ENCODE measurements around the gene TLE1.
A peak's percentile ranks its signal among the peaks of the same experiment; 100 is the strongest.
"Not testable (repeated sequence)": the region's sequence is repeated elsewhere in the genome, so short reads cannot be mapped to it uniquely, and the experiment has no call there.

TLE1 gene

DNA sequence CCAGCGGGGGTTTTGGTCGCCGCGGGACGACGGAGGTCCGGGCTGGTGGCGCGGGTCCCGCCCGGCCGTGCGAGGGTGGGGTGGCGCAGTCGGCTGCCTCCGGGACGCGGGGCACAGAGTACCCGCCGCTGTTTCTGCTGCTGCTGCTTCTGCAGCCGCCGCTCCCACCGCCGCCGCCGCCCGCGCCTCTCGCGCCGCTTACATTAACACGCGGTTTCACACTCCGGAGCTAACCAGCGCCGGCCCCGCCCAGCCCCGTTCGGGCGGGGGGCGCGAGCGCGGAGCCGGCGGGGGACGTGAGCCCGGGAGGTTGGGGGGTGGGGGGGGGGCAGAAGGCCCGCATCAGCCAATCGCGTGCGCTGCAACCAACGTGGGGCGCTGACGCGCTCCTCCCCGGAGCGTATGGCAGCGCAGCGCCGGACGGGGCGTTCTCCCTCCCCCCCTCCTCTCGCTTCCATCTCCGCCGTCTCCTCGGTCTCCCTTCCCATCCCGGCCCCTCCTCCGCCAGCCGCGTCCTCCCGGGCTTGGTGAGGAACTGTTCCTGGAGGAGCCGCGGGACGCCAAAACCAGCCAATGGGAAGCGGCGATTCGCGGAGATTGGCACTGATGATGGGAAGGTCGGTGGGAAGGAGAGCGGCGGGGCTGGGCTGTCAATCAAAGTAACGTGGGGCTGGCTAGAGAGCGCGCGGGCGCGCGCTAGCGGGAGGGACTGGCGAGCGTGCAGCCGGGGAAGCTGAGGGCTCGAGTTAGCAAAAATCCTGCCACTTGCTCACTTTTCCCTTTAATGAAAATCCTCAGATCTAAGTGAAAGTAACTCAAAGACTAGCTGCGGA, at the start of gene TLE1:
TLE1 (minus strand) TSS at position 205 of the 833 bp plus-strand sequence. CDS start 1,307 bp downstream, outside the sequence.
- DNase-seq (ENCODE audit: low read depth in 3 of 3) = peak; percentile 44 to 62 (median 59)

GRCh38 chr9:81737871-81738507, 48.6 kb upstream of the TLE1 start:
- no peak for DNase-seq (ENCODE audit: low read depth in 3 of 3)

DNA sequence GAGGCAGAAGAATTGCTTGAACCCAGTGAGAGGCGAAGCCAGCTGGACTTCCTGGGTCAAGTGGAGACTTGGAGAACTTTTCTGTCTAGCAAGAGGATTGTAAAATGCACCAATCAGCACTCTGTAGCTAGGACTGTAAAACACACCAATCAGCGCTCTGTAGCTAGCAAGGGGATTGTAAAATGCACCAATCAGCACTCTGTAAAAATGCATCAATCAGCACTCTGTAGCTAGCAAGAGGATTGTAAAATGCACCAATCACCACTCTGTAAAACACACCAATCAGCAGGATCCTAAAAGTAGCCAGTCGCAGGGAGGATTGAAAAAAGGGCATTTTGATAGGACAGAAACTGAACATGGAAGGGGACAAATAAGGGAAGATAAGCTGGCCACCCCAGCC, 41.2 kb upstream of the TLE1 start:
- DNase-seq (ENCODE audit: low read depth in 3 of 3) = not testable (repeated sequence)

- no peak for DNase-seq (ENCODE audit: low read depth in 3 of 3)
Observed at GRCh38 chr9:81729135-81729534, 39.8 kb upstream of the TLE1 start.

DNA sequence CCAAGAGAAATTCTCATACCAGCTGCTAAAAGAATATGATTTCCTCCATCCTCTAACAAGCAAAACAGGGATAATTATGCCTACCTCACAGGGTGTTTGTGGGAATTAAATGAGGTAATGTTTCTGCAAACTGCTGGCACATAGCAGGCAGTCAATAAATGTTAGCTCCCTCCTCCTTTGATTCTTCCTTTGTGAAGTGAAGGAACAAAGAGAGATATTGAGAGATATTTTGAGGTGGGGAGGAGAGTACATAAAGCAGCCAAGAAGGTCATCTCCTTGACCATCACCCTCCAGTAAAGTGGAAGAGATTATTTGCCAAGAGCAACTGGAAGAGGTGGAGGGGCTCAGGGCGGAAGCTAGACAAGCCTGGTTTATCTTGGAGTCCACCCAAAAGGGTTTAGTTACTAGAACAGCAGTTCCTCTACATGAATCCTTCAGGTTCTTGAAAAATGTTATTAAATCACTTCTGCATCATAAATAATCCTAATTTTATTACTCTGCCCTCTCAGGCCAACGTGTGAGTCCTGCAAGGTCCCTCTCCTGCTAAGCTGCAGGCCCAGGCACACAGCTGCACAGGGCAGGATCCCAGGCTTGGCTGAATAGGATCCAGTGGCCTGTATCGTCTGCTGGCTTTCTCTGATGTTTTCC, 35.0 kb upstream of the TLE1 start:
- DNase-seq (ENCODE audit: low read depth in 3 of 3) = no peak

GRCh38 chr9:81722277-81722676, 32.9 kb upstream of the TLE1 start:
- DNase-seq (ENCODE audit: low read depth in 3 of 3) = no peak

- no peak for DNase-seq (ENCODE audit: low read depth in 3 of 3)
Observed at GRCh38 chr9:81720450-81721086, 31.2 kb upstream of the TLE1 start.

- no peak for DNase-seq (ENCODE audit: low read depth in 3 of 3)
Observed at GRCh38 chr9:81719972-81720371, 30.6 kb upstream of the TLE1 start.

DNA sequence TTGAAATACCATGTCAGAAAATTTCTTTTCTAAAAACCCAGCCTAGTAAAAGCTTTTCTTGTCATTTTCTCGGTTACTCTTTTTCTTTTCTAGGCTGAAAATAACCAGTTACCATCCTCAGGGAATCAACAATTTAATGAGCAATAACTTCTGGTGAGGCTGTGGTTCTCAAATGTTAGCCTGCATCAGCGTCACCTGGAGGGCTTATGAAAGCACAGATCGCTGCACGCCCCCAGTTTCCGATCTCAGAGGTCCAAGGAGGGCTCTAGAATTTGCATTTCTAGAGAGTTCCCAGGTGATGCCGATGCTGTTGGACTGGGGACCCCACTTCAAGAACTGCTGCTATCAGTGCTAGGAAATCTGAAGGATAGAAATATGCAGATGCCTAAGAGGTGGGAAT, 28.9 kb upstream of the TLE1 start:
- DNase-seq (ENCODE audit: low read depth in 3 of 3) = no peak

- DNase-seq (ENCODE audit: low read depth in 3 of 3) = no peak
Observed at GRCh38 chr9:81717747-81718077, 28.4 kb upstream of the TLE1 start.

GRCh38 chr9:81717061-81717746, 27.9 kb upstream of the TLE1 start:
- no peak for DNase-seq (ENCODE audit: low read depth in 3 of 3)

DNA sequence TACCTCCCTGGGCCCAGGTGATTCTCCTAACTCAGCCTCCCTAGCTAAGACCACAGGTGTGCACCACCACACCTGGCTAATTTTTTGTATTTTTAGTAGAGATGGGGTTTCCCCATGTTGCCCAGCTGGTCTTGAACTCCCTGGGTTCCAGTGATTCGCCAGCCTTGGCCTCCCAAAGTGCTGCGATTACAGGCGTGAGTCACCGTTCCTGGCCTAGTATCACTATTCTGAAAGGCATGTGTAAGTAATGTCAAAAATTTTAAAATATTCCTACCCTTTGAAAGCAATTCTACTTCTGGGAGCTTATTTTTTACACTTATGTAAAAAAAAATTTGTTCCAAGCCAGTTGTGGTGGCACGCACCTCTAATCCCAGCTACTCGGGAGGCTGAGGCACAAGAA, 27.1 kb upstream of the TLE1 start:
- DNase-seq (ENCODE audit: low read depth in 3 of 3) = no peak

DNA sequence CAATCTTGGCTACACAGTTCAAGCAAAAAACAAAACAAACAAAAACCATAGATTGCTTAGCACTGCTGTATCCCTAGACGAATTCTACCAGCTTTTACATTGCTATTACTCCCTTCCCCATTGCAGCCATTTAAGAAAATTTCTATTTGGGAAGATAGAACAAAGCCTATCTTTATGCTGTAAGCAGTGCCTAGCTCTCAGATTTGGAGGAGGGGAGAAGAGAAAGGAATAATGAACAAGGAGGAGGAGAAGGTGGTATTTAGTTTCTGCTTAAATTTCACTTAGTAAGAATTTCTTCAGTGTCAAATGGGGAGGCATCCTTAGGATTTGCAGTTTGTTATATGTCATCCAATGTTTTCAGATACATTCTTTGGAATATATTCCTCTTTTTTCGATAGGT, 16.2 kb upstream of the TLE1 start:
- DNase-seq (ENCODE audit: low read depth in 3 of 3) = no peak

- DNase-seq (ENCODE audit: low read depth in 3 of 3) = no peak
Observed at GRCh38 chr9:81694541-81694940, 5.2 kb upstream of the TLE1 start.

GRCh38 chr9:81693671-81694378, 4.5 kb upstream of the TLE1 start:
- no peak for DNase-seq (ENCODE audit: low read depth in 3 of 3)

GRCh38 chr9:81690251-81690851, 1.0 kb upstream of the TLE1 start:
- DNase-seq (ENCODE audit: low read depth in 3 of 3) = no peak

DNA sequence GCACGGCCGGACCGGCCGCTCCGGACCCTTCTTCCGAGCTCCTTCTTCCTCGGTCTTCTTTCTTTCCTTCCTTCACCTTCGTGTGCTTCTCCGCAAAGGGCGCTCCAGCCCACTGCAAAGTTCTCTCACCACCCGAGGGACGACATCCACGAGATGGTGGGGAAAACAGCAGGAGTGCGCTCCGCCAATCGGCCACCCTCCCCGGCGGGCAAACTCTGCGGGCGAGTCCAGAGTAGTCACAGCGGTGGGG, 329 bp downstream of the TLE1 start:
- DNase-seq (ENCODE audit: low read depth in 3 of 3) = peak in 1 of 3 experiments; percentile 2

DNA sequence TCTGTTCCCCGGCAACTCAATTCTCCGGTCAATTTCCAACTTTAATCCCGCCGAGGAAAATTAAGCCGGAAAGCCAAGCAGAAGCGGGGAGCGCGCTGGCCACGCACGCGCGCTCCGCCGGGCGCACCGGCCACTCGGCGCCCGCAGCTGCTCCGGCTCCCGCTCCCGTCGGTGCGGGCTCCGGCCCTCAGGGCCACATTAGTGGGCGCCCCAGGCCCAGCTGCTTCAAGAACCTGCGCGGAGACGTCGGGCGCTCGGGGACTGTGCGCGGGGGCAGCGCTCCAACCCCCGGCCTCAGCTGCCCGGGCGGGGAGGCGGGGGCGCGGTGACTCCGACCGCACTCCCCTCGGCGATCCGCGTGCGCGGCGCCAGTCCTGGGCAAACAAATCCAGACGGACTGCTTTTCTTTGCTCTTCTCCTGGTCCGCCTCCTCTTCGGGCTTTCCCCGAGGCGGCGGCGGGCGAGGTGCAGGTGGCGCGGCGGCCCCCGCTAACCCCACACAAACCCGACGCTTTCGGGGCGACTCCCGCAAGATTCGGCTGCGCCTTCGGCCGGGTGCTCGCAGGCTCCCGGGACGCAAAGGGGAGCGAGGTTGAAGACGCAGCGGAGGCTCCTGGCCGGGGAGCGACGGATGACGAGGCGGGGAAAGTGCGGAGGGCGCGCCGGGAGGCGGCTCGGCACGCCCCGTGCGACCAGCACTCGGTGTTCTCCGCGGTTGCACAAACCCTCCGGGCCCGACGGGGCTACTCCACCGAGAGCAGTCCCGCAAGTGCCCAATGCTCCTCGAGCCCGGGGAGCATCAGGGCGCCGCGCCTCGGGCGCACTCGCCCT, 870 bp downstream of the TLE1 start:
- DNase-seq (ENCODE audit: low read depth in 3 of 3) = peak in 1 of 3 experiments; percentile 2

DNA sequence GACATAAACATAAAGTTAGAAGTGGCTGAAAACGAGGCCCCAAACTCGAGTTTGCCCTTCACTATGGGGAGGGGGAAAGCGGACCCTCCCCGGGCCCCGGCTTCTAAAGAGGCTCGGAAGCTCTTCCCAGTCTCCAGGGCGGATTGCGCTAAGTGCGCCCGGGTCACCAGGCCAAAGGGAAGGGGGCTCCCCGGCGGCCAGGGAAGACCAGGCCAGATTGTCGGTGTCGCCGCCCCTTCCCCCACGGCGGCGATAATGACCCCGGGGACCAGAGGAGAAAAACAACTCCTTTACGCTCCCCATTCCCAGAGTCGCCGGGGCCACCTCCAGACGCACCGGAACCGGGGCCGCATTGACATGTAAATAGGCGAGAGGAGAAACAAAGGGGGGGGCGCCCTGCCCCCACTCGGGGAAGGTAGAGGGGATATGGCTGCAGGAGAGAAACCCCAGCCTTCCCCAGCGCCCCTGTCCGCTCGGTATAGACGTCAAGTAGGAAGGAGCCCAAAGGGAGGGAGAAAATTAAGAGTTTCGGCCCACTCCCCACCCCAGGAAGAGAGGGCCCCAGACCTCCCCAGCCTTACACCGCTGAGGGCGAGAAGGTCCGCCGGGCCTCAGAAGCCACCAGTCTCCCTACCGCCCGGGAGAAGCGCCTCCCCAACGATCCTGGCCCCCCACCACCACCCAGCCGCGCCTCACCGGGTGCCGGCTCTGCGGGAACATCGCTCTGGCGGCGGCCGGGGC, 1.7 kb downstream of the TLE1 start:
- no peak for DNase-seq (ENCODE audit: low read depth in 3 of 3)
